NCI-H146 (cell line): Measurements from ENCODE around the gene BPTF.
"Not testable (repeated sequence)": the region's sequence is repeated elsewhere in the genome, so short reads cannot be mapped to it uniquely, and the experiment has no call there.

Experiments
- DNase-seq: peaks from one replicate; lab custom pipeline; 2025; lab: John Stamatoyannopoulos, UW

BPTF gene

GRCh38 chr17:68015081-68015723, 189.9 kb downstream of the BPTF start:
- DNase-seq, result no peak

GRCh38 chr17:68016838-68017237, 191.5 kb downstream of the BPTF start:
- no peak for DNase-seq

GRCh38 chr17:68018493-68018892, 193.2 kb downstream of the BPTF start:
- not testable (repeated sequence) for DNase-seq

- peak; percentile 70 for DNase-seq
Observed at GRCh38 chr17:68019336-68019674, 194.0 kb downstream of the BPTF start.

GRCh38 chr17:68019675-68020408, 194.5 kb downstream of the BPTF start:
- DNase-seq, result peak; percentile 92

GRCh38 chr17:68020409-68020756, 195.1 kb downstream of the BPTF start:
- peak; percentile 72 for DNase-seq

- not testable (repeated sequence) for DNase-seq
Observed at GRCh38 chr17:68020791-68021190, 195.5 kb downstream of the BPTF start.

GRCh38 chr17:68021963-68022362, 196.7 kb downstream of the BPTF start:
- no peak for DNase-seq

GRCh38 chr17:68022547-68022946, 197.2 kb downstream of the BPTF start:
- not testable (repeated sequence) for DNase-seq

GRCh38 chr17:68029512-68030215, 204.4 kb downstream of the BPTF start:
- DNase-seq, result peak; percentile 32
